HEK293 (cell line): ENCODE results near the gene DIP2C.

ENCODE experiments used
- CTCF ChIA-PET: fragments of 350-600 bp; formaldehyde crosslinking; extraction: SDS; loops from one replicate; lab custom pipeline; 2021; ENCODE audit warnings: antibody characterized with exemption; lab: Yijun Ruan, JAX
- POLR2A ChIA-PET: fragments of 300-600 bp; formaldehyde crosslinking; extraction: SDS; loops from one replicate; lab custom pipeline; 2020; ENCODE audit warnings: antibody characterized with exemption, inconsistent platforms; lab: Yijun Ruan, JAX
- H3K27ac ChIP-seq: fragments of 200-500 bp; sonication (Bioruptor generic); 2 replicates; pipeline ENCODE4 v1.5.1; 2014; ENCODE audit warnings: low read depth, low read length, control low read depth, inconsistent platforms; ENCODE audit errors: extremely low read depth
- H3K36me3 ChIP-seq, 2 experiments: fragments of 200-500 bp in 1 of 2; sonication (Bioruptor generic) in 1 of 2; 1 replicate in 1 of 2; 2 replicates in 1 of 2; pipeline ENCODE4 v1.5.1; 2014 to 2017; ENCODE audit warnings: inconsistent platforms in 2 of 2, low read length in 2 of 2; ENCODE audit not compliant: control insufficient read depth in 2 of 2, insufficient read depth in 1 of 2
- H3K4me1 ChIP-seq: fragments of 200-500 bp; sonication (Bioruptor generic); 2 replicates; pipeline ENCODE4 v1.5.1; 2014; ENCODE audit warnings: mild to moderate bottlenecking, low read length, inconsistent platforms; ENCODE audit not compliant: control insufficient read depth, insufficient read depth
- H3K4me3 ChIP-seq: 2 replicates; pipeline ENCODE4 v1.5.1; 2011; ENCODE audit warnings: low read depth, mild to moderate bottlenecking, control low read depth, low read length, moderate library complexity
- H3K9me3 ChIP-seq: fragments of 200-500 bp; sonication (Bioruptor generic); 2 replicates; pipeline ENCODE4 v1.5.1; 2014; ENCODE audit warnings: low read depth, low read length, inconsistent platforms; ENCODE audit not compliant: control insufficient read depth, insufficient read depth
- ATF2 ChIP-seq: fragments of 450-650 bp; formaldehyde crosslinking; IDR thresholded peaks from 2 replicates; pipeline ENCODE4 v1.5.1; 2016; ENCODE audit warnings: missing biosample characterization, missing genetic modification characterization, low read depth
- CTCF ChIP-seq: fragments of 450-650 bp; formaldehyde crosslinking; IDR thresholded peaks from 2 replicates; pipeline ENCODE4 v1.5.1; 2016; ENCODE audit warnings: missing biosample characterization, missing genetic modification characterization
- ELK4 ChIP-seq: IDR thresholded peaks from 2 replicates; pipeline ENCODE4 v1.6.1; 2011; ENCODE audit warnings: mild to moderate bottlenecking, low read depth, low read length, borderline replicate concordance
- GLI2 ChIP-seq: fragments of 450-650 bp; formaldehyde crosslinking; IDR thresholded peaks from 2 replicates; pipeline ENCODE4; 2017; ENCODE audit warnings: missing biosample characterization, missing genetic modification characterization, low read depth, borderline replicate concordance
- REPIN1 ChIP-seq: fragments of 450-650 bp; formaldehyde crosslinking; IDR thresholded peaks from 2 replicates; pipeline ENCODE4 v1.5.1; 2017; ENCODE audit warnings: missing biosample characterization, missing genetic modification characterization, low read depth
- REST ChIP-seq: fragments of 450-650 bp; formaldehyde crosslinking; IDR thresholded peaks from 2 replicates; pipeline ENCODE4 v1.5.1; 2016; ENCODE audit warnings: missing biosample characterization, missing genetic modification characterization
- ZBTB21 ChIP-seq: fragments of 450-650 bp; formaldehyde crosslinking; IDR thresholded peaks from 2 replicates; pipeline ENCODE4 v1.5.1; 2017; ENCODE audit warnings: missing biosample characterization, missing genetic modification characterization
- ZBTB26 ChIP-seq: fragments of 450-650 bp; formaldehyde crosslinking; optimal IDR thresholded peaks from 2 replicates; pipeline ENCODE3; 2016; ENCODE audit warnings: missing biosample characterization, mild to moderate bottlenecking, missing genetic modification characterization
- ZBTB6 ChIP-seq: fragments of 450-650 bp; formaldehyde crosslinking; IDR thresholded peaks from 2 replicates; pipeline ENCODE4 v1.5.1; 2017; ENCODE audit warnings: missing biosample characterization, missing genetic modification characterization
- ZNF10 ChIP-seq: fragments of 450-650 bp; formaldehyde crosslinking; IDR thresholded peaks from 2 replicates; pipeline ENCODE4 v1.5.1; 2017; ENCODE audit warnings: missing biosample characterization, missing genetic modification characterization
- ZNF146 ChIP-seq: fragments of 450-650 bp; formaldehyde crosslinking; IDR thresholded peaks from 2 replicates; pipeline ENCODE4 v1.5.1; 2016; ENCODE audit warnings: missing biosample characterization, missing genetic modification characterization
- ZNF174 ChIP-seq: fragments of 450-650 bp; formaldehyde crosslinking; IDR thresholded peaks from 2 replicates; pipeline ENCODE4 v1.5.0; 2017; ENCODE audit warnings: missing biosample characterization, mild to moderate bottlenecking, missing genetic modification characterization
- ZNF184 ChIP-seq: fragments of 450-650 bp; IDR thresholded peaks from 2 replicates; pipeline ENCODE4 v1.5.1; 2018; ENCODE audit warnings: missing biosample characterization, mild to moderate bottlenecking, missing genetic modification characterization
- ZNF2 ChIP-seq: fragments of 450-650 bp; formaldehyde crosslinking; IDR thresholded peaks from 2 replicates; pipeline ENCODE4 v1.5.1; 2016; ENCODE audit warnings: missing biosample characterization, missing genetic modification characterization
- ZNF341 ChIP-seq: fragments of 450-650 bp; formaldehyde crosslinking; IDR thresholded peaks from 2 replicates; pipeline ENCODE4; 2016; ENCODE audit warnings: low read depth, missing biosample characterization, missing genetic modification characterization
- ZNF501 ChIP-seq: fragments of 450-650 bp; formaldehyde crosslinking; IDR thresholded peaks from 2 replicates; pipeline ENCODE4 v1.5.1; 2016; ENCODE audit warnings: missing biosample characterization, missing genetic modification characterization
- ZNF544 ChIP-seq: fragments of 450-650 bp; formaldehyde crosslinking; IDR thresholded peaks from 2 replicates; pipeline ENCODE4 v1.5.0; 2017; ENCODE audit warnings: missing biosample characterization, missing genetic modification characterization
- ZNF558 ChIP-seq: fragments of 450-650 bp; formaldehyde crosslinking; IDR thresholded peaks from 2 replicates; pipeline ENCODE4 v1.5.1; 2016; ENCODE audit warnings: missing biosample characterization, missing genetic modification characterization
- ZNF561 ChIP-seq: fragments of 450-650 bp; IDR thresholded peaks from 2 replicates; pipeline ENCODE4 v1.5.1; 2018; ENCODE audit warnings: missing biosample characterization, missing genetic modification characterization, borderline replicate concordance

The DIP2C gene

GRCh38 chr10:290026-290725, 399.3 kb downstream of the DIP2C start:
- Histone ChIP-seq H3K36me3 (peaks cover 4 to 40% of the 10 kb centered on the region in 2 experiments; a peak in 2 of 3 replicates), H3K9me3 (no peaks in the 10 kb centered on the region), H3K4me3 (no peak overlapping the region), H3K4me1 (no peaks in the 10 kb centered on the region), H3K27ac (no peak overlapping the region)
- ChIA-PET CTCF (interaction anchor here (0.6 kb wide), 1 partner anchor 96 kb away, joined by 4 read pairs; no protein-coding TSS in a partner anchor), POLR2A (no interaction called here)
- TF ChIP-seq ZNF10 (tag by site-specific recombination) (no peak), ZBTB26 (tag by site-specific recombination) (no peak), ZBTB21 (no peak), ZNF146 (tag by site-specific recombination) (no peak), ZNF561 (tag by site-specific recombination) (no peak), ZNF341 (tag by site-specific recombination) (no peak), REST (no peak), ZNF174 (tag by site-specific recombination) (no peak), ZNF2 (no peak), ZNF184 (tag by site-specific recombination) (no peak), CTCF (tag by site-specific recombination) (no peak), ZNF501 (no peak), ZBTB6 (no peak), ZNF544 (no peak), GLI2 (tag by site-specific recombination) (no peak), ELK4 (no peak), REPIN1 (no peak), ZNF558 (no peak), ATF2 (tag by site-specific recombination) (no peak)
